ENCODE data around the gene KCNQ1.

DNA sequence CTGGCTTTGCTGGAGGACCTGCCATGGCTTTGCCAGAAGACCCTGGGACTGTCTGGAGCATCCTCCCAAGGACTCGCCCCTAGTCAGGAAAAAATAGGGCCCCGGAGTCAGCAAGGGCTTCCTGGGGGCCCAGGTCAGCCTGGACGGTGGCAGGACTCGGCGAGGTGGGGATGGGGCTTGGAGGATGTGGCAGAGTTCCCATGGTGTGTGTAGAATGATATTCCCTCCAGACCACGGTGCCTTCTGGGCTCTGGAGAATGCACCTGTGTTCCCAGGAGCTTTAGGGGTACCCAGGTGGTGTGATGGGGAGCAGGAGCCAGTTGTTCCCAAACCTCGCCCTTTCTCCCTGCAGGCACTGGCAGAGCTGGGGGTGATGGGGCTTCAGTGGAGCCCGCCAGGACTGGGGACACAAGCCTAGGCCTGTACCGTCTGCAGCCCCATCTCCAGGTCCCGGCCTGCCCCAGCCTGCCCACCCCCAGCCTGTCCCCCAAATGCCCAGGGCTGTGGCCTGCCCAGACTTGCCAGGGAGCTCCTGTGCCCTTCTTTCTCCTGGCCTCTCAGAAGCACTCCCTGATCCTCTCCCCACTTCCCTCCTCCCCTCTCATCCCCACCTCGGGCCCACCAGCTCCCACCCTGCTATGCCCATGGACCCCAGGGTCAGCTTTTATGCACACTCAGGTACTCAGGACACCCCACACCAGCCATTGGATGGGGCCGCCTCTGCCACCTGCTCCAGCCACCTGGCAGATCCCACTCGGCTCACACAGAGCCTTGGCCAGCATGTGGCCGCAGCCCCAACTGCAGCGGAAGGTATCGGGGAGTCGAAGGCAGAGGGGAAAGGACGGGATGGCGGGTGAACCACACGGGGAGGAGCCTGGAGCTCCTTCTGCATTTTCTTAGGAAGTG lies 358.6 kb downstream of the KCNQ1 start:
- TF ChIP-seq ZNF274 (IDR thresholded peaks at IDR 0.05; ENCODE audit: low read depth, low read length) (no peak), RAD21 (IDR thresholded peaks at IDR 0.05; ENCODE audit: low read depth) (no peak), EZH2 (IDR thresholded peaks at IDR 0.05) (no peak), POLR2A (IDR thresholded peaks at IDR 0.05; ENCODE audit: borderline replicate concordance, extremely low read depth, insufficient read depth, insufficient read length) (no peak), YY1 (IDR thresholded peaks at IDR 0.05; ENCODE audit: extremely low read depth, insufficient replicate concordance, low read depth, low read length) (no peak), EGR1 (IDR thresholded peaks at IDR 0.05; ENCODE audit: low read depth) (no peak), EZH2phosphoT487 (IDR thresholded peaks at IDR 0.05; ENCODE audit: borderline replicate concordance) (no peak), POLR2AphosphoS5 (IDR thresholded peaks at IDR 0.05; ENCODE audit: low read depth, low read length) (no peak), REST (IDR thresholded peaks at IDR 0.05; ENCODE audit: low read depth) (no peak), CEBPB (IDR thresholded peaks at IDR 0.05; ENCODE audit: low read depth) (no peak)
- TF ChIP-seq, protein P1, sequence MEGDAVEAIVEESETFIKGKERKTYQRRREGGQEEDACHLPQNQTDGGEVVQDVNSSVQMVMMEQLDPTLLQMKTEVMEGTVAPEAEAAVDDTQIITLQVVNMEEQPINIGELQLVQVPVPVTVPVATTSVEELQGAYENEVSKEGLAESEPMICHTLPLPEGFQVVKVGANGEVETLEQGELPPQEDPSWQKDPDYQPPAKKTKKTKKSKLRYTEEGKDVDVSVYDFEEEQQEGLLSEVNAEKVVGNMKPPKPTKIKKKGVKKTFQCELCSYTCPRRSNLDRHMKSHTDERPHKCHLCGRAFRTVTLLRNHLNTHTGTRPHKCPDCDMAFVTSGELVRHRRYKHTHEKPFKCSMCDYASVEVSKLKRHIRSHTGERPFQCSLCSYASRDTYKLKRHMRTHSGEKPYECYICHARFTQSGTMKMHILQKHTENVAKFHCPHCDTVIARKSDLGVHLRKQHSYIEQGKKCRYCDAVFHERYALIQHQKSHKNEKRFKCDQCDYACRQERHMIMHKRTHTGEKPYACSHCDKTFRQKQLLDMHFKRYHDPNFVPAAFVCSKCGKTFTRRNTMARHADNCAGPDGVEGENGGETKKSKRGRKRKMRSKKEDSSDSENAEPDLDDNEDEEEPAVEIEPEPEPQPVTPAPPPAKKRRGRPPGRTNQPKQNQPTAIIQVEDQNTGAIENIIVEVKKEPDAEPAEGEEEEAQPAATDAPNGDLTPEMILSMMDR (IDR thresholded peaks at IDR 0.05 in 2 of 3, conservative IDR thresholded peaks at IDR 0.05 in 1 of 3; ENCODE audit: borderline replicate concordance in 1 of 3, insufficient read depth in 1 of 3, low read depth in 2 of 3, low read length in 2 of 3): no peak
